Measurements from ENCODE around the gene TMPRSS9.

Gene TMPRSS9

GRCh38 chr19:2376784-2377519, 16.9 kb downstream of the TMPRSS9 start:
- Histone ChIP-seq H3K36me3 (ENCODE audit: control insufficient read depth in 4 of 4, insufficient read depth in 4 of 4, low read length in 3 of 4) (no peaks in the 10 kb centered on the region), H3K4me1 (ENCODE audit: control extremely low read depth in 1 of 4, control insufficient read depth in 4 of 4, insufficient read depth in 4 of 4, low read length in 3 of 4) (no peaks in the 10 kb centered on the region), H3K9me3 (ENCODE audit: control extremely low read depth in 1 of 5, control insufficient read depth in 4 of 5, insufficient read depth in 2 of 5, low read depth in 1 of 5, low read length in 4 of 5) (peaks cover 0 to 7% (median 3%) of the 10 kb centered on the region in 5 experiments), H3K4me3 (ENCODE audit: control insufficient read depth in 1 of 7, extremely low read depth in 1 of 7, insufficient read depth in 4 of 7, low read depth in 2 of 7, low read length in 6 of 7) (no peak overlapping the region), H3K27ac (ENCODE audit: insufficient read depth in 1 of 2, low read depth in 1 of 2, low read length in 2 of 2, poor library complexity in 1 of 2, severe bottlenecking in 2 of 2) (no peak overlapping the region), H3K27me3 (replicated peaks in 2 of 5; ENCODE audit: control insufficient read depth in 4 of 5, insufficient read depth in 5 of 5, low read length in 4 of 5) (no peaks in the 10 kb centered on the region)
- ChIA-PET POLR2A (no interaction called here), CTCF (no interaction called here)
- WGBS (ENCODE audit: insufficient coverage) = 99% methylated on average over 9 of the region's 15 CpGs
- DNase-seq = no peak

GRCh38 chr19:2380567-2380966, 20.5 kb downstream of the TMPRSS9 start:
- Histone ChIP-seq H3K4me1 (ENCODE audit: control extremely low read depth in 1 of 4, control insufficient read depth in 4 of 4, insufficient read depth in 4 of 4, low read length in 3 of 4) (peaks cover 0 to 11% (median 5%) of the 10 kb centered on the region in 4 experiments), H3K27ac (ENCODE audit: insufficient read depth in 1 of 2, low read depth in 1 of 2, low read length in 2 of 2, poor library complexity in 1 of 2, severe bottlenecking in 2 of 2) (no peak overlapping the region), H3K27me3 (replicated peaks in 2 of 5; ENCODE audit: control insufficient read depth in 4 of 5, insufficient read depth in 5 of 5, low read length in 4 of 5) (no peaks in the 10 kb centered on the region), H3K36me3 (ENCODE audit: control insufficient read depth in 4 of 4, insufficient read depth in 4 of 4, low read length in 3 of 4) (no peaks in the 10 kb centered on the region), H3K9me3 (ENCODE audit: control extremely low read depth in 1 of 5, control insufficient read depth in 4 of 5, insufficient read depth in 2 of 5, low read depth in 1 of 5, low read length in 4 of 5) (peaks cover 0 to 7% (median 3%) of the 10 kb centered on the region in 5 experiments), H3K4me3 (ENCODE audit: control insufficient read depth in 1 of 7, extremely low read depth in 1 of 7, insufficient read depth in 4 of 7, low read depth in 2 of 7, low read length in 6 of 7) (no peak overlapping the region)
- no peak for DNase-seq
- ChIA-PET POLR2A (no interaction called here), CTCF (interaction anchor here (1.0 to 2.7 kb wide), 5 partner anchors 12 to 27 kb away, joined by 3 to 10 read pairs (median 3); no protein-coding TSS in a partner anchor)
- 100% methylated on average over 2 of the region's 2 CpGs for WGBS (ENCODE audit: insufficient coverage)

GRCh38 chr19:2381148-2381820, 21.2 kb downstream of the TMPRSS9 start:
- H3K27ac ChIP-seq (ENCODE audit: insufficient read depth in 1 of 2, low read depth in 1 of 2, low read length in 2 of 2, poor library complexity in 1 of 2, severe bottlenecking in 2 of 2) = no peak overlapping the region
- peak in 2 of 3 donors; percentile 30 to 51 for DNase-seq
- H3K4me1 ChIP-seq (ENCODE audit: control extremely low read depth in 1 of 4, control insufficient read depth in 4 of 4, insufficient read depth in 4 of 4, low read length in 3 of 4) = peaks cover 0 to 12% (median 5%) of the 10 kb centered on the region in 4 experiments
- peaks cover 0 to 7% (median 3%) of the 10 kb centered on the region in 5 experiments for H3K9me3 ChIP-seq (ENCODE audit: control extremely low read depth in 1 of 5, control insufficient read depth in 4 of 5, insufficient read depth in 2 of 5, low read depth in 1 of 5, low read length in 4 of 5)
- no peaks in the 10 kb centered on the region for H3K27me3 ChIP-seq (replicated peaks in 2 of 5; ENCODE audit: control insufficient read depth in 4 of 5, insufficient read depth in 5 of 5, low read length in 4 of 5)
- ChIA-PET CTCF (interaction anchor here (2.2 to 2.7 kb wide), 2 partner anchors 11 to 13 kb away, joined by 7 to 10 read pairs; no protein-coding TSS in a partner anchor), POLR2A (no interaction called here)
- 91% methylated on average over 10 of the region's 18 CpGs for WGBS (ENCODE audit: insufficient coverage)
- H3K4me3 ChIP-seq (ENCODE audit: control insufficient read depth in 1 of 7, extremely low read depth in 1 of 7, insufficient read depth in 4 of 7, low read depth in 2 of 7, low read length in 6 of 7) = no peak overlapping the region
- H3K36me3 ChIP-seq (ENCODE audit: control insufficient read depth in 4 of 4, insufficient read depth in 4 of 4, low read length in 3 of 4) = no peaks in the 10 kb centered on the region

- H3K27ac ChIP-seq (ENCODE audit: insufficient read depth in 1 of 2, low read depth in 1 of 2, low read length in 2 of 2, poor library complexity in 1 of 2, severe bottlenecking in 2 of 2) = no peak overlapping the region
- H3K36me3 ChIP-seq (ENCODE audit: control insufficient read depth in 4 of 4, insufficient read depth in 4 of 4, low read length in 3 of 4) = no peaks in the 10 kb centered on the region
- WGBS (ENCODE audit: insufficient coverage) = 97% methylated on average over 8 of the region's 13 CpGs
- ChIA-PET POLR2A (interaction anchor here (0.9 kb wide), 1 partner anchor 85 kb away, joined by 3 read pairs; no protein-coding TSS in a partner anchor), CTCF (interaction anchor here (1.5 to 1.9 kb wide), 3 partner anchors 10 to 45 kb away, joined by 3 to 5 read pairs (median 5); no protein-coding TSS in a partner anchor)
- peak in 1 of 3 donors; percentile 33 for DNase-seq
- H3K9me3 ChIP-seq (ENCODE audit: control extremely low read depth in 1 of 5, control insufficient read depth in 4 of 5, insufficient read depth in 2 of 5, low read depth in 1 of 5, low read length in 4 of 5) = peaks cover 0 to 7% (median 3%) of the 10 kb centered on the region in 5 experiments
- peaks cover 0 to 12% (median 5%) of the 10 kb centered on the region in 4 experiments for H3K4me1 ChIP-seq (ENCODE audit: control extremely low read depth in 1 of 4, control insufficient read depth in 4 of 4, insufficient read depth in 4 of 4, low read length in 3 of 4)
- H3K4me3 ChIP-seq (ENCODE audit: control insufficient read depth in 1 of 7, extremely low read depth in 1 of 7, insufficient read depth in 4 of 7, low read depth in 2 of 7, low read length in 6 of 7) = no peak overlapping the region
- H3K27me3 ChIP-seq (replicated peaks in 2 of 5; ENCODE audit: control insufficient read depth in 4 of 5, insufficient read depth in 5 of 5, low read length in 4 of 5) = no peaks in the 10 kb centered on the region
Observed at GRCh38 chr19:2382530-2383222, 22.6 kb downstream of the TMPRSS9 start.

- CTCF ChIA-PET = interaction anchor here (1.7 to 2.6 kb wide), 2 partner anchors 10 to 96 kb away, joined by 3 to 7 read pairs; no protein-coding TSS in a partner anchor
- 32% methylated on average over 19 of the region's 37 CpGs for WGBS (ENCODE audit: insufficient coverage)
- peaks cover 0 to 3% (median 3%) of the 10 kb centered on the region in 5 experiments for H3K9me3 ChIP-seq (ENCODE audit: control extremely low read depth in 1 of 5, control insufficient read depth in 4 of 5, insufficient read depth in 2 of 5, low read depth in 1 of 5, low read length in 4 of 5)
- no peaks in the 10 kb centered on the region for H3K27me3 ChIP-seq (replicated peaks in 2 of 5; ENCODE audit: control insufficient read depth in 4 of 5, insufficient read depth in 5 of 5, low read length in 4 of 5)
- peak in 2 of 3 donors; percentile 74 to 76 for DNase-seq
- H3K27ac ChIP-seq (ENCODE audit: insufficient read depth in 1 of 2, low read depth in 1 of 2, low read length in 2 of 2, poor library complexity in 1 of 2, severe bottlenecking in 2 of 2) = no peak overlapping the region
- H3K4me1 ChIP-seq (ENCODE audit: control extremely low read depth in 1 of 4, control insufficient read depth in 4 of 4, insufficient read depth in 4 of 4, low read length in 3 of 4) = peaks cover 0 to 12% (median 5%) of the 10 kb centered on the region in 4 experiments
- no peaks in the 10 kb centered on the region for H3K36me3 ChIP-seq (ENCODE audit: control insufficient read depth in 4 of 4, insufficient read depth in 4 of 4, low read length in 3 of 4)
- H3K4me3 ChIP-seq (ENCODE audit: control insufficient read depth in 1 of 7, extremely low read depth in 1 of 7, insufficient read depth in 4 of 7, low read depth in 2 of 7, low read length in 6 of 7) = peak overlapping the region in 2 of 7 experiments; percentile 1 to 49
- POLR2A ChIA-PET = no interaction called here
Observed at GRCh38 chr19:2385053-2385721, 25.1 kb downstream of the TMPRSS9 start.

- no peak for DNase-seq
- H3K36me3 ChIP-seq (ENCODE audit: control insufficient read depth in 4 of 4, insufficient read depth in 4 of 4, low read length in 3 of 4) = no peaks in the 10 kb centered on the region
- CTCF ChIA-PET = interaction anchor here (1.0 to 2.0 kb wide), 4 partner anchors 8 to 72 kb away, joined by 3 to 6 read pairs (median 3); no protein-coding TSS in a partner anchor
- no peaks in the 10 kb centered on the region for H3K27me3 ChIP-seq (replicated peaks in 2 of 5; ENCODE audit: control insufficient read depth in 4 of 5, insufficient read depth in 5 of 5, low read length in 4 of 5)
- H3K4me3 ChIP-seq (ENCODE audit: control insufficient read depth in 1 of 7, extremely low read depth in 1 of 7, insufficient read depth in 4 of 7, low read depth in 2 of 7, low read length in 6 of 7) = no peak overlapping the region
- H3K9me3 ChIP-seq (ENCODE audit: control extremely low read depth in 1 of 5, control insufficient read depth in 4 of 5, insufficient read depth in 2 of 5, low read depth in 1 of 5, low read length in 4 of 5) = no peaks in the 10 kb centered on the region
- WGBS (ENCODE audit: insufficient coverage) = 86% methylated on average over 15 of the region's 20 CpGs
- H3K27ac ChIP-seq (ENCODE audit: insufficient read depth in 1 of 2, low read depth in 1 of 2, low read length in 2 of 2, poor library complexity in 1 of 2, severe bottlenecking in 2 of 2) = no peak overlapping the region
- H3K4me1 ChIP-seq (ENCODE audit: control extremely low read depth in 1 of 4, control insufficient read depth in 4 of 4, insufficient read depth in 4 of 4, low read length in 3 of 4) = peaks cover 0 to 17% (median 5%) of the 10 kb centered on the region in 4 experiments
- POLR2A ChIA-PET = interaction anchor here (0.6 to 0.7 kb wide), 2 partner anchors 28 to 210 kb away, joined by 5 read pairs; no protein-coding TSS in a partner anchor
Observed at GRCh38 chr19:2387367-2388288, 27.6 kb downstream of the TMPRSS9 start.

Data from common myeloid progenitor, CD34-positive (primary cell).